Esophagus muscularis mucosa (tissue), 4 donors: ENCODE data around the gene EBLN2. TPM values are rescaled to one million over a fixed set of nuclear protein-coding genes. Genes with fewer than 3 reads are reported as not detected.

Experiments
- DNase-seq: peaks from one replicate; pipeline ENCODE4 v3.0.0-alpha.2; 2017; ENCODE audit errors: extremely low spot score
- H3K27ac ChIP-seq, 4 donors: fragments of 200-600 bp; sonication (generic); replicated peaks in 1 of 4; 1 replicate in 3 of 4; 2 replicates in 1 of 4; pipeline ENCODE4 v1.5.1; 2016 to 2019; ENCODE audit warnings: mild to moderate bottlenecking in 1 of 4
- H3K27me3 ChIP-seq, 4 donors: fragments of 200-600 bp; sonication (generic); one replicate each; pipeline versions ENCODE4 v1.5.1 to v1.6.0; 2016 to 2019
- H3K36me3 ChIP-seq, 4 donors: fragments of 200-600 bp; sonication (generic); one replicate each; pipeline ENCODE4 v1.5.1; 2016 to 2019
- H3K4me1 ChIP-seq, 4 donors: fragments of 200-600 bp; sonication (generic); one replicate each; pipeline ENCODE4 v1.5.1; 2016 to 2019
- H3K4me3 ChIP-seq, 4 donors: fragments of 200-600 bp; sonication (generic); 1 replicate in 2 of 4; 2 replicates in 2 of 4; pipeline ENCODE4 v1.5.1; 2016 to 2019; ENCODE audit warnings: mild to moderate bottlenecking in 4 of 4, moderate library complexity in 1 of 4
- H3K9me3 ChIP-seq, 4 donors: fragments of 200-600 bp; sonication (generic); 1 replicate in 3 of 4; 2 replicates in 1 of 4; pipeline ENCODE4 v1.5.1; 2016 to 2019
- CTCF ChIP-seq, 3 experiments: fragments of 200-600 bp in 2 of 3; fragments of 450-650 bp in 1 of 3; sonication (generic) in 2 of 3; IDR thresholded peaks; one replicate each; pipeline ENCODE4 v1.5.1; 2017 to 2019; ENCODE audit warnings: antibody characterized with exemption in 3 of 3, mild to moderate bottlenecking in 2 of 3, moderate library complexity in 1 of 3
- EP300 ChIP-seq: sonication (generic); formaldehyde crosslinking; IDR thresholded peaks from one replicate; pipeline ENCODE4 v1.6.1; 2017; ENCODE audit warnings: antibody characterized with exemption
- POLR2A ChIP-seq: fragments of 450-650 bp; IDR thresholded peaks from one replicate; pipeline ENCODE4 v1.6.1; 2017; ENCODE audit warnings: antibody characterized with exemption, moderate library complexity, mild to moderate bottlenecking, low read depth
- POLR2AphosphoS5 ChIP-seq, 2 donors: sonication (generic); formaldehyde crosslinking; IDR thresholded peaks; one replicate each; pipeline ENCODE4 v1.6.1; 2017; ENCODE audit warnings: antibody characterized with exemption in 2 of 2
- WGBS: methylation state at CpG from one replicate; pipeline ENCODE4 v1.1.5; 2018; 5-methylcytosine and 5-hydroxymethylcytosine counted together
- intact Hi-C: fragments of 100-400 bp; cut with DNase I; formaldehyde crosslinking; loops from one replicate; pipeline ENCODE4 v1.15.1; 2023
- total RNA-seq, 4 donors: library from RNA; depleted of rRNA; stranded (reverse); fragments of >200 nt; gene quantifications; one replicate each; pipeline versions ENCODE4 v1.1.0 to v1.2.1, GENCODE V29; 2016

The EBLN2 gene
- total RNA-seq, 4 donors from 2014 or later = 1.0 to 2.8 (median 2.4) TPM

- 76% methylated on average over 1 of the region's 1 CpG for WGBS
- H3K4me3 ChIP-seq = no peak overlapping the region
- no peak for DNase-seq
- intact Hi-C loops = loop anchor here (5.0 kb wide), 1 partner anchor 46 kb away; the partner anchor contains the start of gene PPP4R2
- H3K27ac ChIP-seq = no peak overlapping the region
- H3K4me1 ChIP-seq = peaks cover 36 to 70% (median 65%) of the 10 kb centered on the region in 4 donors
- H3K36me3 ChIP-seq = peaks cover 0 to 7% (median 3%) of the 10 kb centered on the region in 4 donors
- H3K9me3 ChIP-seq = no peaks in the 10 kb centered on the region
- no peaks in the 10 kb centered on the region for H3K27me3 ChIP-seq
- TF ChIP-seq EP300 = no peak
- no peak for TF ChIP-seq CTCF (IDR thresholded peaks at IDR 0.05)
- no peak for TF ChIP-seq POLR2AphosphoS5 (IDR thresholded peaks at IDR 0.05)
- TF ChIP-seq POLR2A = no peak
Observed at GRCh38 chr3:73043414-73043813, 18.0 kb upstream of the EBLN2 start.

- Histone ChIP-seq H3K27ac (no peak overlapping the region), H3K9me3 (no peaks in the 10 kb centered on the region), H3K36me3 (peaks cover 0 to 16% (median 6%) of the 10 kb centered on the region in 4 donors), H3K4me3 (no peak overlapping the region), H3K4me1 (peaks cover 35 to 63% (median 55%) of the 10 kb centered on the region in 4 donors), H3K27me3 (no peaks in the 10 kb centered on the region)
- DNase-seq = no peak
- no peak for TF ChIP-seq EP300
- intact Hi-C loops = no loop called here
- WGBS = 91% methylated on average over 6 of the region's 6 CpGs
Observed at GRCh38 chr3:73045391-73045790, 16.1 kb upstream of the EBLN2 start.

GRCh38 chr3:73046195-73046594 is 15.3 kb upstream of the EBLN2 start:
- Histone ChIP-seq H3K9me3 (no peaks in the 10 kb centered on the region), H3K4me3 (no peak overlapping the region), H3K27ac (no peak overlapping the region), H3K27me3 (no peaks in the 10 kb centered on the region), H3K4me1 (peaks cover 35 to 55% (median 48%) of the 10 kb centered on the region in 4 donors), H3K36me3 (peaks cover 0 to 16% (median 6%) of the 10 kb centered on the region in 4 donors)
- 53% methylated on average over 2 of the region's 2 CpGs for WGBS
- TF ChIP-seq CTCF (IDR thresholded peaks at IDR 0.05) = no peak
- no peak for TF ChIP-seq EP300
- no peak for TF ChIP-seq POLR2AphosphoS5 (IDR thresholded peaks at IDR 0.05)
- TF ChIP-seq POLR2A = no peak
- intact Hi-C loops = no loop called here
- no peak for DNase-seq

- H3K27ac ChIP-seq = no peak overlapping the region
- intact Hi-C loops = no loop called here
- WGBS = 86% methylated on average over 10 of the region's 10 CpGs
- H3K9me3 ChIP-seq = no peaks in the 10 kb centered on the region
- H3K36me3 ChIP-seq = peaks cover 0 to 16% (median 6%) of the 10 kb centered on the region in 4 donors
- peaks cover 23 to 33% (median 32%) of the 10 kb centered on the region in 4 donors for H3K4me1 ChIP-seq
- TF ChIP-seq POLR2A = no peak
- TF ChIP-seq POLR2AphosphoS5 (IDR thresholded peaks at IDR 0.05) = no peak
- no peak for TF ChIP-seq EP300
- TF ChIP-seq CTCF (IDR thresholded peaks at IDR 0.05) = no peak
- H3K4me3 ChIP-seq = no peak overlapping the region
- DNase-seq = no peak
- no peaks in the 10 kb centered on the region for H3K27me3 ChIP-seq
Observed at GRCh38 chr3:73049319-73049718, 12.1 kb upstream of the EBLN2 start.

- Histone ChIP-seq H3K9me3 (no peaks in the 10 kb centered on the region), H3K27ac (no peak overlapping the region), H3K27me3 (no peaks in the 10 kb centered on the region), H3K4me3 (no peak overlapping the region), H3K36me3 (peaks cover 0 to 15% (median 5%) of the 10 kb centered on the region in 4 donors), H3K4me1 (peaks cover 14 to 29% (median 23%) of the 10 kb centered on the region in 4 donors)
- 62% methylated on average over 2 of the region's 2 CpGs for WGBS
- intact Hi-C loops = loop anchor here (10.0 kb wide), 1 partner anchor 208 kb away; the partner anchor contains the start of gene SHQ1
- TF ChIP-seq CTCF (IDR thresholded peaks at IDR 0.05) (no peak), POLR2A (no peak), EP300 (no peak), POLR2AphosphoS5 (IDR thresholded peaks at IDR 0.05) (no peak)
- DNase-seq = no peak
Observed at GRCh38 chr3:73052857-73053256, 8.6 kb upstream of the EBLN2 start.
